ENCODE data around the gene SPI1.

The SPI1 gene

GRCh38 chr11:47406896-47407745 is 28.8 kb upstream of the SPI1 start:
- no peak for FAIRE-seq

- no peak for FAIRE-seq
These were observed 25.2 kb upstream of the SPI1 start for GRCh38 chr11:47403571-47403970.

- no peak for FAIRE-seq
These were observed 24.8 kb upstream of the SPI1 start for GRCh38 chr11:47403135-47403534.

GRCh38 chr11:47400768-47401279 is 22.5 kb upstream of the SPI1 start:
- FAIRE-seq, result no peak

- FAIRE-seq, result no peak
These were observed 21.8 kb upstream of the SPI1 start for GRCh38 chr11:47399860-47400767.

GRCh38 chr11:47398551-47398950 is 20.2 kb upstream of the SPI1 start:
- no peak for FAIRE-seq

- FAIRE-seq, result no peak
These were observed 19.7 kb upstream of the SPI1 start for GRCh38 chr11:47398011-47398410.

GRCh38 chr11:47396049-47396320 is 17.6 kb upstream of the SPI1 start:
- FAIRE-seq, result no peak

- no peak for FAIRE-seq
These were observed 17.1 kb upstream of the SPI1 start for GRCh38 chr11:47395223-47396048.

GRCh38 chr11:47394322-47395222 is 16.2 kb upstream of the SPI1 start:
- no peak for FAIRE-seq

GRCh38 chr11:47394050-47394321 is 15.6 kb upstream of the SPI1 start:
- no peak for FAIRE-seq

- no peak for FAIRE-seq
These were observed 15.1 kb upstream of the SPI1 start for GRCh38 chr11:47393163-47394049.

- FAIRE-seq, result no peak
These were observed 14.3 kb upstream of the SPI1 start for GRCh38 chr11:47392546-47393162.

GRCh38 chr11:47391711-47392432 is 13.5 kb upstream of the SPI1 start:
- FAIRE-seq, result no peak

- no peak for FAIRE-seq
These were observed 12.8 kb upstream of the SPI1 start for GRCh38 chr11:47391077-47391583.

- no peak for FAIRE-seq
These were observed 12.0 kb upstream of the SPI1 start for GRCh38 chr11:47390422-47390760.

GRCh38 chr11:47389577-47390421 is 11.5 kb upstream of the SPI1 start:
- no peak for FAIRE-seq

GRCh38 chr11:47388697-47389576 is 10.6 kb upstream of the SPI1 start:
- FAIRE-seq, result no peak
